Type B pancreatic cell (in vitro differentiated cells): ENCODE data around the gene COL5A1. TPM values are rescaled to one million over a fixed set of nuclear protein-coding genes. Genes with fewer than 3 reads are reported as not detected.

Experiments
- DNase-seq: peaks from one replicate; pipeline ENCODE4 v3.0.0; 2021; ENCODE audit warnings: mixed read lengths; ENCODE audit not compliant: unreplicated experiment; ENCODE audit errors: extremely low spot score
- H3K27ac Mint-ChIP-seq: 2 replicates; pipeline ENCODE4 v1.8.0; 2021; ENCODE audit warnings: mild to moderate bottlenecking, mixed read lengths
- H3K27me3 Mint-ChIP-seq: 2 replicates; pipeline ENCODE4 v1.8.0; 2021; ENCODE audit warnings: mixed read lengths
- H3K36me3 Mint-ChIP-seq: 2 replicates; pipeline ENCODE4 v1.8.0; 2021; ENCODE audit warnings: mixed read lengths
- H3K4me1 Mint-ChIP-seq: one replicate; pipeline ENCODE4 v1.8.0; 2021; ENCODE audit warnings: mixed read lengths; ENCODE audit not compliant: unreplicated experiment
- H3K4me3 Mint-ChIP-seq: 2 replicates; pipeline ENCODE4 v1.8.0; 2021; ENCODE audit warnings: mild to moderate bottlenecking, mixed read lengths
- H3K9me3 Mint-ChIP-seq: 2 replicates; pipeline ENCODE4 v1.8.0; 2021; ENCODE audit warnings: mixed read lengths
- CTCF ChIP-seq: fragments of 200-600 bp; sonication (generic); conservative IDR thresholded peaks from 2 replicates; pipeline ENCODE4 v1.5.0; 2021; ENCODE audit warnings: antibody characterized with exemption, mild to moderate bottlenecking
- total RNA-seq: library from RNA; stranded (reverse); gene quantifications from 2 replicates; pipeline ENCODE4 v1.2.1, GENCODE V29; 2021; ENCODE audit warnings: low replicate concordance

COL5A1 gene
- total RNA-seq, 1 donor from 2014 or later, result 112 TPM

- Mint-ChIP-seq H3K4me1 (peaks cover 15% of the 10 kb centered on the region), H3K36me3 (peaks cover 3% of the 10 kb centered on the region), H3K9me3 (no peaks in the 10 kb centered on the region), H3K27ac (no peak overlapping the region), H3K27me3 (no peaks in the 10 kb centered on the region), H3K4me3 (no peak overlapping the region)
- no peak for DNase-seq
- TF ChIP-seq CTCF, result no peak
Measured at GRCh38 chr9:134650431-134651190, 9.0 kb downstream of the COL5A1 start.

DNA sequence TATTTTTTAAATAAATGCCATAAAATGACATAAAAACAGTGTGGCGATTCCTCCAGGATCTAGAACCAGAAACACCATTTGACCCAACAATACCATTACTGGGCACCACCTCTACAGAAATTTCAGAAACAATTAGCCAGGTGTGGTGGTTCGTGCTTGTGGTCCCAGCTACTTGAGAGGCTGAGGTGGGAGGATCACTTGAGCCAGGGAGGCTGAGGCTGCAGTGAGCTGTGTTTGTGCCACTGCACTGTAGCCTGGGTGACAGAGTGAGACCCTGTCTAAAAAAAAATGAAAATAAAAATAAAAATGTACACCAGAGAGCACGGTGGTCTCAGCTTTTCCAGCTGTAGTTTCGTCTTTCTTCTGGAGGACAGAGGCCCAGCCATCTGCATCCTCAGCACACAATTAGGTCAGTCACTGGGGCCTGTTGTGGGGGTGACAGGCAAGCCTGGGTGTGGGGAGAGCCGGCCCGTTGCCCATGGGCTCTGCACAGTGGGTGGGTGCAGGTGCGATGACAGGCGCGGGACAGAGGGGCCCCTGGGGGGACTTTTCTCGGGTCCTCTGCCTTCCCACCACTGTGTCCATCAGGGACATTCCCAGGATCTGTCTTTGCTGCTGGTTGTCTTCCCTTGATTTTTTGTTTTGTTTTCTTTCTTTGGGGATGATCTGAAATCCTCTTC lies 9.8 kb downstream of the COL5A1 start:
- TF ChIP-seq CTCF, result no peak
- no peak for DNase-seq
- Mint-ChIP-seq H3K36me3 (peaks cover 3% of the 10 kb centered on the region), H3K9me3 (no peaks in the 10 kb centered on the region), H3K4me3 (no peak overlapping the region), H3K27me3 (no peaks in the 10 kb centered on the region), H3K27ac (no peak overlapping the region), H3K4me1 (peaks cover 14% of the 10 kb centered on the region)

DNA sequence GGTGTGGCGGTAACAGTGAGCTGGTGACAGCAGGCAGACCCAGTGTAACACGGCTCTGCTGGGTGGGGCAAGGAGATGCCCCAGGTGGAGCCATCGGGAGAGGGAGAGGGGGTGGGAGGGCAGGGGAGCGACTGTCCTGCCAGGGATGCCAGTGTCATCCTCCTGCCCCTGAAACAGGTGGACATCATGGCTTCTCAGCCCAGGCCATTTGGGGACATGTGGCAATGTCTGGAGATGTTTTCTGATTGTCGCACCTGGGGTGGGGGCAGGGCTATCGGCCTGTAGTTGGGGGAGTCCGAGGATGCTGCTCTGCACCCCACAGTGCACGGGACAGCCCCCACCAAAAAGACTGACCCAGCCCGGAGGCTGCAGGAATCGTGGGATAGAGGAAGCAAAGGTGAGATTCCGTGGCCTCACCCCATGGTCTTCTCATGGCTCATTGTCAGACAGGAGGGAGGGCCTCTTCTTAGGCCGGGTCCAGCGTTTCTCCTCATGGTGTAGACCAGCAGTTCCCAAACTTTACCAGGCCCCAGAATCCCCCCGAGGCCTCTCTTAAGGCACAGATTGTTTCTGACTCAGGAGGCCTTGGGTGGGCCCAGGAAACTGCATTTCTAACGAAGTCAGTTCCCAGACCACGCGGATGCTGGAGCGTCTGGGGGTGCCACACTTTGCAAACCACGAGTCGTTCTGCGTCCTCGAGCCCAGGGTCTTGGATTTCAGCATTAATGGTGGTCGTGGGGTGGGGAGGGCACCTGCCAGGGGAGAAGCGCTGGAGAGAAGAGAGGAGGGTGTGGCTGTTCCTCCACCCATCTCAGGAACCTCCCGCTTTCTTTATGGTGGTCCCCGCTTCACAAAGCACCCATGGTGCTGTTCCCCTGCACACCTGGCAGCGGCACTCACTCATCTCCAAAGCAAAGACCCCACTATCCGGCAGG lies 11.0 kb downstream of the COL5A1 start:
- Mint-ChIP-seq H3K9me3 (no peaks in the 10 kb centered on the region), H3K27me3 (no peaks in the 10 kb centered on the region), H3K27ac (no peak overlapping the region), H3K4me3 (no peak overlapping the region), H3K4me1 (peaks cover 11% of the 10 kb centered on the region), H3K36me3 (peaks cover 3% of the 10 kb centered on the region)
- no peak for DNase-seq
- no peak for TF ChIP-seq CTCF

DNA sequence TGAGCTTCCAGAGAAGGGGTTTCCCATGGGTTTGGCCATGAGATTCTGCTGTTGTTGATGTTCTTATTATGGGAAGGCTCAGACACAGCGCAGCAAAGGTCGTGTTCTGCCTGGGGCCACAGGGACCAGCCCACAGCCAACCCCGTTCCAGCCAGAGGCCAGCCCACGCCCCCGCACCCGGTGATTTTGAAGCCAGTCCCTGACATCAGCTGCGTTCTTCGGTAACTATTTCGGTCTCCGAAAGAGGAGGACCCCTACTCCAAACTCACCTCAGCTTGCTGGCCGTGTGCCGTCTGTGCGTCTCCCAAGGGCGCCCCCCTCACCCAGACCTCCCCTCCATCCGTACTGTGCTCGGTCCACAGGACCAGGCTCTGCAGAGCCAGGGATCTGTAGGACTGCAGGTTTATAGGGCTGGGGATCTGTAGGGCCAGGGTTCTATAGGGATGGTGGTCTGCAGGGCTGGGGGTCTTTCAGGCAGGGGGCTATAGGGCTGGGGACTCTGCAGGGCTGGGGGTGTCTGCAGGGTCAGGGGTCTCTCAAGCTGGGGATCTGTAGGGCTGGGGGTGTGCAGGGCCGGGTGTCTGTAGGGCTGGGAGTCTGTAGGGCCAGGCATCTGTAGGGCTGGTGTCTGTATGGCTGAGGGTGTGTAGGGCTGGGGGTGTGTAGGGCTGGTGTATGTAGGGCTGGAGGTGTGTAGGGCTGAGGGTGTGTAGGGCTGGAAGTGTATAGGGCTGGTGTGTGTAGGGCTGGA lies 11.8 kb downstream of the COL5A1 start:
- H3K27ac Mint-ChIP-seq, result no peak overlapping the region
- H3K36me3 Mint-ChIP-seq, result peaks cover 3% of the 10 kb centered on the region
- DNase-seq, result no peak
- H3K4me3 Mint-ChIP-seq, result no peak overlapping the region
- no peak for TF ChIP-seq CTCF
- H3K27me3 Mint-ChIP-seq, result no peaks in the 10 kb centered on the region
- H3K4me1 Mint-ChIP-seq, result peaks cover 8% of the 10 kb centered on the region
- H3K9me3 Mint-ChIP-seq, result no peaks in the 10 kb centered on the region

DNA sequence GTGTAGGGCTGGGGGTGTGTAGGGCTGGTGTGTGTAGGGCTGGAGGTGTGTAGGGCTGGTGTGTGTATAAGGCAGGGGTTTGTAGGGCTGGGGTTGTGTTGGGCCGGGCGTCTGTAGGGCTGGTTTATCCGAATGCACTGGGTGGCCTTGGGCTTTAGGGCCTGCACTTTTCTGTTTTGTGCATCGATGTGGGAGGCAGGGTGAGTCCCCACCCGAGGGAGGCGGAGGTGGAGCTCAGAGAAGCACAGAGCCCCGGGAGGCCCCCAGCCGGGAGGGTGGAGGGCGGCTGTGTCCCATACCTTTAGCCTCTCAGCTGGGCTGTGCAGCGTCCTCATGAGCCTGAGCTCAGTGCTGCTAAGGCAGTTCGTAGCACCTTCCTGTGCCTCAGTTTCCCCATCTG lies 13.5 kb downstream of the COL5A1 start:
- Mint-ChIP-seq H3K9me3 (no peaks in the 10 kb centered on the region), H3K27me3 (no peaks in the 10 kb centered on the region), H3K4me3 (no peak overlapping the region), H3K36me3 (peaks cover 3% of the 10 kb centered on the region), H3K4me1 (peaks cover 13% of the 10 kb centered on the region), H3K27ac (no peak overlapping the region)
- TF ChIP-seq CTCF, result no peak
- DNase-seq, result no peak
